HG03432 (cell line): Measurements from ENCODE around the gene HDDC3.
"Not testable (repeated sequence)": the region's sequence is repeated elsewhere in the genome, so short reads cannot be mapped to it uniquely, and the experiment has no call there.

Experiments
- ATAC-seq: cut with Tn5 transposase; IDR thresholded peaks from one replicate; pipeline ENCODE4 v1.9.1; 2021; ENCODE audit warnings: mild to moderate bottlenecking, moderate library complexity; ENCODE audit not compliant: unreplicated experiment

Gene HDDC3

DNA sequence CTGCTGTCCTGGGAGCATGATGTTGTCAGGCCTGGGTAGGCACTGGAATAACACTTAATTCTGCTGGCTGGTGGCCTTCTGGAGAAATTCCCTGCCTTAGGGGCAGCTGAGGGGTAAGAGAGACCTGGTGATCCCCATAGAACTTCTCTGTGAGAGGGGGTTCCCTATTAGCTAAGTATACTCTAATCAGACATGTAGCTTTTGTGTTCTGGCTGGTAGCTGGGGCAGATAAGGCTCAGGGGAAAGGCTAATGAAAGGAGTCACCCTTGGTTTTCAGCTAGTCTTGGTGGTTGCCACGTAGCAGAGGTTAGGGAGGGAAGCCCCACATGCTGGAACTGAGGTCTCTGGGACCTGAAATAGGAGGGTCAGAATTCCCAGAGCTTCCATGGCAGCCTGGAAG lies 952 bp upstream of the HDDC3 start:
- ATAC-seq: no peak

DNA sequence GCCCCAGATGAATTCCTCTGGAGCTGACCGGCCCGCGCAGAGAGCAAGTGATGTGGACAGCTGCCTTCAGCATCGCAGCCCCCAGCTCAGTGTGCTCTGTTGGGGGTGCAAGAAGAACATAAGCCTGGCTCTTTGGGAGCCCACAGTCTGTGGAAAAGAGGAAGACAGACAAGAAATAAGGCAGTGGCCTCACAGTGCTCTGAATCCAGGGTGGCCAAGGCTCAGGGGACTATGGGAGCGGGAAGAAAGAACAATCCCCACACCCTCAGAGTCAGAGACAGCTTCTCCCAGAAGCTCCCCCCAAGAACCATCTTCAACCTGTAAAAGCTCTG lies 277 bp upstream of the HDDC3 start:
- ATAC-seq: no peak

DNA sequence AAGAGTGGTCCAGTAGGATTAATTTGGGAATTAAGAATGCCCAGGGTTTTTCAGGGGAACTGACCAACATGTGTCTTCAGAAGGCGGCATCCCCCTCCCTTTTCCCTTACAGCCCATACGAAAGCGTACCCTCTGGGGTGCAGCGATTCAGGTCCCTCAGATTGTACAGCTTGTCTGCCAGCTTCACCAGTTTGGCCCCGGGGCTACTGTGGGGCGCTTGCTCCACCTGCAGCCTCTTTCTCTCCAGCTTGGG lies 848 bp downstream of the HDDC3 start:
- ATAC-seq: no peak

DNA sequence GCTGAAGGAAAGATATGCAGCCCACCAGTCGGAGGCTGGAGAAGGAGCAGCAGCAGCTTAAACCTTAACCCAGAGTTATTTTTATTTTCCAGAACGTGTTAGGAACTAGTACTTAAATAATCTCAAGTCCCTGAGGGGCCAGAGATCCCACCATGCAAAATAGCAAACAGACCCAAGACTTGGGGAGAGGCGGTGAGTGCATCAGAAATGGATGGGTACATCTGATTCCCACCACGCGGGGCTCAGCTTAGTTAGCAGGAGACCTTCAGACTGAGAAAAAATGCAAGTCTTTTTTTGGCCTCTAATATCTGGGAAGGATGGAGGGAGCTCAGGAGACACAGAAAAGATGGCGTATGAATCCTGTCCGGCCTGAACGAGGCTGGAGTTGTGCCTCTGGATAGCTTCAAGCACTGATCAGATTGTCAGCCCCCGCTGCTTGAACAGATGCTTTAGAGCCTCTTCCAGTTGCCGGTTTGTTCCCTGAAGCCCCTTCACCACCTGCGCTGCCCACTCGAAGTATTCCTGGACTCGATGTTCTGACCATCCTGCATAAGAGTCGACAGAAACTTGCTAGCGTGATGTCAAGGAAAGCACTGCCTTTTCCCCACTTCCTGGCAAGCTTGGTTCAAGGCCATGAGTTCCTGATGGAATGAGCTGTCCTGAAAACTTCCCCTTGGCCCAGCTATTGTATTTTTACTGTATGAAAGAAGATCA lies 1.3 kb downstream of the HDDC3 start:
- ATAC-seq: no peak

DNA sequence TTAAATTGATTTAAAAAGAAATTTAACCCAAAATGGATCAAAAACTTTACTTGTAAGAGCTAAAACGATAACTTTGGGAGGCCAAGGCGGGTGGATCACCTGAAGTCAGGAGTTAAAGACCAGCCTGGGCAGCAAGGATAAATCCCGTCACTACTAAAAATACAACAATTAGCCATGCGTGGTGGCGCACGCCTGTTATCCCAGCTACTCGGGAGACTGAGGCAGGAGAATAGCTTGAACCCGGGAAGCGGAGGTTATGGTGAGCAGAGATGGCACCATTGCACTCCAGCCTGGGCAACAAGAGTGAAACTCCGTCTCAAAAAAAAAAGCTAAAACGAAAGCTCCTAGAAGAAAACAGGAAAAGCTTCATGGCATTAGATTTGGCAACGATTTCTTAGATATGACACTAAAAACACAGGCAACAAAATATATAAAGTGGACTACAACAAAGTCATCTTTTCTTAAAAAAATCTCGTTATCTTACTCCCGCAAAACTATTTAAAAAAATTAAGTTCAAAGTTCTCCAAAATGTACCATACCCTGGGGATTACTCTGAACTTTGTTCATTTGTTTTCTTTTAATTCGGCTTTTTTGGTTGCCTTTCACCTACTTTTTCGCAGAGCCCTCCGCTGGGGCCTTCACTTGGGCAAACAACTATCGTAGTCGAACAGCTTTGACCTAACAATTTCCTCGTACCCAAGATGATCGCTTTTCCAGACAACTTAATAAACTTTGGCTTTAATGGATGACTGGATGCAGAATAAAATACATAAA lies 2.9 kb downstream of the HDDC3 start:
- no peak for ATAC-seq

DNA sequence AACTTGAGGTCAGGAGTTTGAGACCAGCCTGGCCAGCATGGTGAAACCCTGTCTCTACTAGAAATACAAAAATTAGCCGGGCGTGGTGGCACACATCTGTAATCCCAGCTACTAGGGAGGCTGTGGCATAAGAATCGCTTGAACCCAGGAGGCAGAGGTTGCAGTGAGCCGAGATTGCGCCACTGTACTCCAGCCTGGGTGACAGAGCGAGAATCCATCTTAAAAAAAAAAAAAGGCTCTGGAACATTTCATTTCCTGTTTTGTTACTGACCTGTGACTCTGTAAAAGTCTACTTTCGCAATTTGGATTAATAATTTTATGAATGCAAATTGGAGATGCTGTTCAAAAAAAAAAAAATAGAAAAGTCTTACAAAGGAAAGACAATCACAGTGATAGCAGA lies 4.2 kb downstream of the HDDC3 start:
- not testable (repeated sequence) for ATAC-seq

DNA sequence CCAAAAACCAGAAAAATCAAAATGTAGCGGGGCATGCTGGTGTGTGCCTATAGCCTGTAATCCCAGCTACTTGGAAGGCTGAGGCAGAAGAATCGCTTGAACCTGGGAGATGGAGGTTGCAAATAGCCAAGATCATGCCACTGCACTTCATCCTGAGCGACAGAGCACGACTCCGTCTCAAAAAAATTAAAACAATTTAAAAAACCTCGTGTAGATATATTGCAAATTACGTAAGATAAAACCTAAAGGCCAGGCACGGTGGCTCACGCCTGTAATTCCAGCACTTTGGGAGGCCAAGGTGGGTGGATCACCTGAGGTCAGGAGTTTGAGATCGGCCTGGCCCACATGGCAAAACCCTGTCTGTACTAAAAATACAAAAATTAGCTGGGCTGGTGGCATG lies 5.6 kb downstream of the HDDC3 start:
- ATAC-seq: not testable (repeated sequence)

DNA sequence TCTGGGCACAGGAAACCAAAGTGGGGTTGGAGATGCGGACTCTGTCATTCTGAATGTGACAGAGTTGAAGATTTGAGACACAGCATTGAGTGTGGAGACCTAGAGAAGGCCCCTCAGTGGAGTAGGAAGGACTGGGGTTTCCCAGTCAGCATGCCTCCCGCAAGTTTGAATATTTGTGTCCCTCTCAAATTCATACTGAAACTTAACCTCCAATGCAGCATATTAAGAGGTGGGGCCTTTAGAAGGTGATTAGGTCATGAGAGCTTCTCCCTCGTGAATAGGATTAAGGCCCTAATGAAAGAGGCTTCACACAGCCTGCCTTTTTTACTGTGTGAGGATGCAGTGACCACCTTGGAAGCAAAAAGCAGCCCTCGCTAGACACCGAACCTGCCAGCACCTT lies 8.0 kb downstream of the HDDC3 start:
- peak; percentile 77 for ATAC-seq

DNA sequence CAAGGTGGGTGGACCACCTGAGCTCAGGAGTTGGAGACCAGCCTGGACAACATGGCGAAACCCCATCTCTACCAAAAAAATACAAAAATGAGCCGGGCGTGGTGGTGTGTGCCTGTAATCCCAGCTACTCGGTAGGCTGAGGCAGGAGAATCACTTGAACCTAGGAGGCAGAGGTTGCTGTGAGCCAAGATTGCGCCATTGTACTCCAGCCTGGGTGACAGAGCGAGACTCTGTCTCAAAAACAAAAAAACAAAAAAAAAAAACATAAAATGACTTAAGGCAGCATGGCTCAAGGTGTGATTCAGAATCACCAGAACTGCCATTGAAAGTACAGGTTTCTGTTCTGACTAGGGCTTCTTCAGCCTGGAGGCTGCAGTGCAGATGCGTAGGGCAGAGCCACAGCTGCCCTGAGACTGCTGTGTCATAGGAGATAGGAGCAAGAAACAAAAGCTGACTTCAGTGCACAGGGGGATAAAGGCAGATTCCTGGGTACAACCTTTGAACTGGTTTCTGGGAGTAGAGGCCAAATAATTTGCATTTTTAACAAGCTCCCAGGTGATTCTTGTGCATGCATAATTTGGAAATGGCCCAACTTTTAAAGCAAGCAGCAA lies 9.5 kb downstream of the HDDC3 start:
- peak; percentile 81 for ATAC-seq

DNA sequence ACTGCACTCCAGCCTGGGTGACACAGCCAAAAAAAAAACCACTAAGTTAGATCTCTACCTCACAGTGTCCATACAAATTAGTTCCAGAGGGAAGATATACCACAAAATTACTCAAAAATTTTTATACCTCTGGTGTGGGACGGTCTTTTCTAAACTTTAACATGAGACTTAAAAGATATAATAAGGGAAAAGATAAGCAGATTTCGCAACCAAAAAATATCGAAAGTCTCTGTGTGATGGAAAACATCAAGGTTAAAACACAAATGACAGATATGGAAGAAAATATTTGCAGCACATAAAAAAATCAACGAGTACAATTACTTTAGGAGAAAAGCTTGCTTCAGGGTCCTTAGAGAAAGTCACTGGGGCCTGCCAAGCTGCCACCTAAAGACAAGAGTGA lies 10.5 kb downstream of the HDDC3 start:
- no peak for ATAC-seq

DNA sequence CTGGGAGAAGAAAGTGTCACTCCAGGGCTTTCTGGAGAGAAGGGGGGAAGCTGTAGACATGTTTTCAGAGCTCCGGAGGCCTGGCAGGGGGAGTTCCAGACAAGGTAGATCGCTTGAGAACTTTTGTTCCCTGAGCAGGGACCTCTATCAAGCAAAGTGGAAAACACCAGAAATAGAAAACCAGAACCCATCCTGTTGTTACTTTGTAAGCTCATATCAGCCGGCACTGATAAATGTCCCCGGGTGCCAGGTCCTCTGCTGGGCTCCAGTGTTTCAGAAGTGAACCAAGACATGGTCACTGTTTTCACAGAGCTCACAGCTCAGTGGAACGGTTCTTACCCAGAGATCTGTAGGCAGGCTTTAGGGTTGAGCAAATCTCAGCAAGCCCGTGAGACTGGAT lies 13.5 kb downstream of the HDDC3 start:
- ATAC-seq: no peak

DNA sequence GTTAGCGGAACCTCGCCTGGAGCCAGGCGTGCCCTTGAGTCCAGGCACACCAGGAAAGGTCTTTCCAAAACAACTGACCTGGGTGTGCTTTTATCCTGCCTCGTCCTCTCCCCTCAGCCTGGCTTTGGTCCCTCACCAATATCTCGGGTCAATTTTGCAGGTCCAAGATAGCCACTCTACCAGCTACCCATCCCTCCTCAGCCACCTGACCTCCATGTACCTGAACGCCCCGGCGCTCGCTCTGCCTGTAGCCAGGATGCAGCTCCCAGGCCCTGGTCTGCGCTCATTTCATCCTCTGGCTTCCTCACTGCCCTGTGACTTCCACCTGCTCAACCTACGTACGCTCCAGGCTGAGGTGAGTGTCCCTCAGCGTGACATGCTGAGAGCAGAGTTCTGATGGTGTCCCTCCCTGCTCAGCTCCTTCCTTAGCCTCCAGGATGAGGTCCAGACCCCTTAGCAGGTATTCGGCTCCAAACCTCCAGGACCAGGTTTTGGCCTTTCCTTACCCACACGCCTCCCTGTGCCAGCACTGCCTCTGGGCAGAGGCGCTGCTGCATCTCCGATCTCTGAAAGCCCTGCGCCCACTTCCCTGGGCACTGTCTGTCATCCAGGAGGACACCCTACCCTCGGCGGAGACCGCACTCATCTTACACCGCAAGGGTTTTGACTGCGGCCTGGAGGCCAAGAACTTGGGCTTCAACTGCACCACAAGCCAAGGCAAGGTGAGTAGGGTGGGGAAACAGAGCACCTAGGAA lies 14.1 kb downstream of the HDDC3 start:
- ATAC-seq: no peak

DNA sequence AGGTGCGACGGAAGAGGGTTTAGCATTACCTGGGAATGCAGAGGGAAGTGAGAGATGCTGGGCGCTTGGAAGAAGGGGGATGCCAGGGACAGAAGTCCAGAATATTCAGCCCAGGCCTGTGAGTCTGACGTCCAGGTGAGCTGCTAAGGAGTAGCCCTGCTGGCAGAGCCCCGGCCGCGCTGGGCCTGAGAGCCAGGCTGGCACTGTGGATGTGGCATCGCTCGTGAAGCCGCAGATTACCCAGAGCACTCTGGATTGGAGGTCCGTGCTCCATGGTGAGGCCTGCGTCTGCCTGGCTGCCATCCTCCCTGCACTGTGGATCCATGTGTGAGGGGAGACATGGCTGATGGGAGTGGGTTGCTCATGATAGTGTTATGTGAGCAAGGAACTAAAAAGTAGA lies 14.8 kb downstream of the HDDC3 start:
- no peak for ATAC-seq

DNA sequence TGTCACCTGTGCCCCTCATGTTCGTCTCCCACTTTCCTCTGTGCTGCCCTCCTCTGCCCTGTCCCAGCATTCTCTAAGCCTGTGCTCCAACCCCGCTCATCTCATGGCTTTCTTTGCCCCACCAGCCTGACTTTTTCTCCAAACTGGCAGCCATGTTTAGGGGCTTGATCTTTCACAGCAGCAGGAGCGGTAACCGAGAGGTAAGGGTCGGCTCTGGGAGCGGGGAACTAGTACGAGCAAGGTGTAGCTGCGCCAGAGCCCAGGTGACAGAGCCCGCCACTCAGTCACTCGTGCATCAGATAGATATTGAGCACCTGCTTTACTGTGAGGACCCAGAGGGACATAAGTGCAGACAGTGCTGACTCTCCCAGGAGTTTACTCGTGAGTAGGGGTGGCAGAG lies 15.9 kb downstream of the HDDC3 start:
- no peak for ATAC-seq

DNA sequence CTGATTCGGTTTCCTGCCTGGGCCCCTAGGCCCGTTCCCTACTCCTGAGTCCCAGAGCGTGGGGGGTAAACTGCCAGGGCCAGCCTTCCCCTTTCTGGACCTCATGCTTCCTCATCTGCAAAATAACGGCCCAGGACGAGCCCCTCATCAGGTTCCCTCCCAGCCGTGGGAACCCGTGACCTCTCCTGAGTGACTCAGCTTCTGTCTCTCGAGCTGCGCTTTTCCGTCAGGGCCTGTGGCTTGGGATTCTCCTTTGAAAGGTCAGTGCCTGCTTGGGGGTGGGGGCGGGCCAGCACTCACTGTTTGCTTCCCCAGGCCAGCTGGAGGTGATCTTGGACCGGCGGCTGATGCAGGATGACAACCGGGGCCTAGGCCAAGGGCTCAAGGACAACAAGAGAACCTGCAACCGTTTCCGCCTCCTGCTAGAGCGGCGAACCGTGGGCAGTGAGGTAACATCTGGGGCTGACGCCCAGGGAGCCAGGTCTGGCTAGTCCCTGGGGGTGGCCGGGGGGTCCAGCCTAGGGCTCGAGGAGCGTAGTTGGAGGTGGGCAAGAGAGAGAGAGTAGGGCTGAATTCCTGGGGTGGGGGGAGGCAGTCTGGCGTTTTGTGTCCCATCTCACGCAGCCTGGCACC lies 16.4 kb downstream of the HDDC3 start:
- ATAC-seq: no peak

DNA sequence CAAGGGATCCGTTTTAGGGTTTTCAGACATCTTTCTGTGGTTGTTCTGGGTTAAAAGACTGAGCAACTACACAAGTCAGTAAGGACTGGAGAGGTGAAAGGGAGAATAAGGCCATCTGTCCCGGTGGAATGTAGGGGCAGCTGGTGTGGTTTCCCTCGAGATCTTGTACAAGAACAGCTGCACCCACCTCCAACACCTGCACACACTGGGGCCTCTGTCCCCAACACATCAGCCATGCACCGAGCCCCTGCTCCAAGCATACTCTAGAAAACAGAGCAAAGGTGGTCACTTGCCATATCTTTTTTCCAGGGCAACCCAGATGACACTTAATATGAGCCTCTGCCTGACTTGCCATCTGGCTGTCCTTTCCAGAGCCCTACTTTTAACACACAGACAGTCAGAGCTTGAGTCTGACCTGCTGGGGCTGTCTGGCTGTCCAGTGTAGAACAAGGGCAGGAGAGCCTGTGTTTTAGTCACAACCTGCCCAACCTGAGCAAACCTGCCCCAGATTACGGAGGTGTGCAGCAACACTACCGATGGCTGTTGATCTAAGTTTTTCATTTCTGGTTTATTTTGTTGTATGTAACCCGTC lies 17.0 kb downstream of the HDDC3 start:
- ATAC-seq: no peak

DNA sequence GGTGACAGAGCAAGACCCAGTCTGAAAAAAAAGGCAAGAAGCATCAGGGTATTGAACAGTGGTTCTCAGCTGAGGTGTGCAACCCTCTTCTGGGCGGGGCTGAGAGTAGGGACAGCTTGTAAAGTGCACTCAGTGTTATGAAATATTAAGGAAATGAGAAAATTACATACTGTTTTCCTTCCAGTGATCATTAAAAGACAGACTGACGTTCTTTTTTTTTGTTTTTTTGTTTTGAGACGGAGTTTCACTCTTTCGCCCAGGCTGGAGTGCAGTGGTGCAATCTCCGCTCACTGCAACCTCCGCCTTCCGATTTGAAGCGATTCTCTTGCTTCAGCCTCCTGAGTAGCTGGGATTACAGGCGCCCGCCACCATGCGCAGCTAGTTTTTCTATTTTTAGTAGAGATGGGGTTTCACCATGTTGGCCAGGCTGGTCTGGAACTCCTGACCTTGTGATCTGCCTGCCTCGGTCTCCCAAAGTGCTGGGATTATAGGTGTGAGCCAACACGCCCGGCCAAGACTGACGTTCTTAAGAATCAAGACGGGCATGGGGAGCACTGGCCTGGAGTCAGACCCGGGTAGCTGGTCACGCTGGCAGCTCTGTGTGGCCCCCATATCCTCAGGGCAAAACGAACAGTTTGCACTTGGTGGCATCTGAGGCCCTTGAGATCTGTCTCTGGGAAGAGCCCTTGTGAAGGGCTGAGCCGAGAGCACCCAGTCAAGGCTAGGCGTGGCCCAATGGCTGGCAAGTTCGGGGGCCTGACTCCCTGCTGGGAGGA lies 17.9 kb downstream of the HDDC3 start:
- ATAC-seq: no peak

DNA sequence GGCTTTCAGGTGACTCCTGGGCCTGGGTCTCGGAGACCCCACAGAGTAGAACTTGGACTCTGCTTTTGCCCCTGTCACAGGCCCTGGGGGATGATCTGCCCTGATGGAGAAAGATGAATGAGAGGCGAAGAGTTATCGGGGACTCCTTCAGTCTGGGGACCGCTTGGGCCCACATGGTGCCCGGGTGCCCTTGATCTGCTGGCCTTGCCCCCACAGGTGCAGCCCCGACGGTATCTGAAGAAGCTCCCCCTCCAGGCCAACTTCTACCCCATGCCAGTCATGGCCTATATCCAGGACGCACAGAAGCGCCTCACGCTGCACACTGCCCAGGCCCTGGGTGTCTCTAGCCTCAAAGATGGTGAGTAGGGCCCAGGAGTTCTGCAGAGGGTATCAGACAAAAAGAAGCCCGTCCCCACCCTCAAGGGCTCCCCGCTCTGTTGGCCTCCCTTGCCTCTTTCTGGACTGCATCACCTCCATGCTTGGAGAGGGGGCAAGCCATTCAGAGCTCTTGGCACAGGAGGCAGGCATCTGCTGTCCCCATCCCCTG lies 18.9 kb downstream of the HDDC3 start:
- ATAC-seq: no peak

DNA sequence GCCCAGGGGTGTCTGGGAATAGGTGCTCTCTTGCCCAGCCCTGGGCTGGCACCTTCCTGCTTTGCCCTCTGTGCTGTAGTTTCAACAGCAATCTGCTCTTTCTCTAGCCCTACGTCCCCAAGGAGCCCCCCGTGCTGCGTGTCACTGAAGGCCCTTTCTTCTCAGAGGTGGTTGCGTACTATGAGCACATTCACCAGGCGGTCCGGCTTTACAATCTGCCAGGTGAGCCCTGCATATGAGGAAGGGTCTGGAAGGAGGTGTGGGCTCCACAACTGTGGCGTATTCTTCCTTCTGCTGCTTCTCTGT lies 19.6 kb downstream of the HDDC3 start:
- no peak for ATAC-seq
